Activated CD4-positive, alpha-beta T cell treated with anti-CD3 and anti-CD28 coated beads for 36 hours (primary cell): ENCODE measurements around the gene HERPUD2. TPM values are rescaled to one million over a fixed set of nuclear protein-coding genes. Genes with fewer than 3 reads are reported as not detected.

Experiments used
- total RNA-seq, 2 experiments: library from RNA; stranded (reverse); gene quantifications; one replicate each; pipeline ENCODE4 v1.2.3, GENCODE V29; 2021

HERPUD2 gene
- total RNA-seq, 2 experiments from 2014 or later: 22.1 to 26.7 TPM

Other genes with a start within 250 kb of the HERPUD2 start
- 100 to 1,000 TPM; 220 to 229 TPM for gene SEPTIN7, start 105.9 kb upstream of the HERPUD2 start, total RNA-seq